Activated CD4-positive, CD25-positive, alpha-beta regulatory T cell treated with anti-CD3 and anti-CD28 coated beads, Interleukin-2, amount 50 U/mL, for 72 hours (primary cell): ENCODE data around the gene TBC1D3I.

Experiments used
- DNase-seq: peaks from one replicate; pipeline ENCODE4 v3.0.0; 2021

TBC1D3I gene

GRCh38 chr17:36205637-36206485 is 58.5 kb downstream of the TBC1D3I start:
- DNase-seq = no peak

GRCh38 chr17:36204724-36205500 is 59.5 kb downstream of the TBC1D3I start:
- DNase-seq = no peak
